ENCODE data around the gene PODXL2.

PODXL2 gene

GRCh38 chr3:127669541-127670228 lies 40.7 kb downstream of the PODXL2 start:
- no peaks in the 10 kb centered on the region for H3K9me3 ChIP-seq (ENCODE audit: severe bottlenecking)
- H3K27ac ChIP-seq (ENCODE audit: poor library complexity, severe bottlenecking) = no peak overlapping the region
- no peak overlapping the region for H3K4me3 ChIP-seq (ENCODE audit: severe bottlenecking)
- H3K4me1 ChIP-seq (ENCODE audit: insufficient read depth, poor library complexity, severe bottlenecking) = no peaks in the 10 kb centered on the region
- ATAC-seq (ENCODE audit: low read depth) = no peak
- no peaks in the 10 kb centered on the region for H3K36me3 ChIP-seq (ENCODE audit: low read depth)
- no peaks in the 10 kb centered on the region for H3K27me3 ChIP-seq (ENCODE audit: insufficient read depth, poor library complexity, severe bottlenecking)
- DNase-seq (ENCODE audit: low spot score) = no peak
- TF ChIP-seq CTCF (IDR thresholded peaks at IDR 0.05; ENCODE audit: poor library complexity, severe bottlenecking) = no peak

- no peak for ATAC-seq (ENCODE audit: low read depth)
- Histone ChIP-seq H3K9me3 (ENCODE audit: severe bottlenecking) (no peaks in the 10 kb centered on the region), H3K27ac (ENCODE audit: poor library complexity, severe bottlenecking) (no peak overlapping the region), H3K36me3 (ENCODE audit: low read depth) (no peaks in the 10 kb centered on the region), H3K4me1 (ENCODE audit: insufficient read depth, poor library complexity, severe bottlenecking) (no peaks in the 10 kb centered on the region), H3K27me3 (ENCODE audit: insufficient read depth, poor library complexity, severe bottlenecking) (no peaks in the 10 kb centered on the region), H3K4me3 (ENCODE audit: severe bottlenecking) (no peak overlapping the region)
- no peak for DNase-seq (ENCODE audit: low spot score)
- no peak for TF ChIP-seq CTCF (IDR thresholded peaks at IDR 0.05; ENCODE audit: poor library complexity, severe bottlenecking)
Measured at GRCh38 chr3:127670229-127670559, 41.2 kb downstream of the PODXL2 start.

- Histone ChIP-seq H3K9me3 (ENCODE audit: severe bottlenecking) (no peaks in the 10 kb centered on the region), H3K4me1 (ENCODE audit: insufficient read depth, poor library complexity, severe bottlenecking) (no peaks in the 10 kb centered on the region), H3K4me3 (ENCODE audit: severe bottlenecking) (no peak overlapping the region), H3K27me3 (ENCODE audit: insufficient read depth, poor library complexity, severe bottlenecking) (no peaks in the 10 kb centered on the region), H3K27ac (ENCODE audit: poor library complexity, severe bottlenecking) (no peak overlapping the region), H3K36me3 (ENCODE audit: low read depth) (no peaks in the 10 kb centered on the region)
- no peak for TF ChIP-seq CTCF (IDR thresholded peaks at IDR 0.05; ENCODE audit: poor library complexity, severe bottlenecking)
- DNase-seq (ENCODE audit: low spot score) (no peak), ATAC-seq (ENCODE audit: low read depth) (no peak)
Measured at GRCh38 chr3:127670761-127671522, 42.0 kb downstream of the PODXL2 start.

GRCh38 chr3:127671523-127672428 lies 42.8 kb downstream of the PODXL2 start:
- ATAC-seq (ENCODE audit: low read depth) (peak; percentile 6; the same call in 1 of the 3 replicates), DNase-seq (ENCODE audit: low spot score) (no peak)
- peak overlapping the region; percentile 89 for H3K4me3 ChIP-seq (ENCODE audit: severe bottlenecking)
- no peaks in the 10 kb centered on the region for H3K27me3 ChIP-seq (ENCODE audit: insufficient read depth, poor library complexity, severe bottlenecking)
- H3K36me3 ChIP-seq (ENCODE audit: low read depth) = no peaks in the 10 kb centered on the region
- peak overlapping the region; percentile 68 for H3K27ac ChIP-seq (ENCODE audit: poor library complexity, severe bottlenecking)
- TF ChIP-seq CTCF (IDR thresholded peaks at IDR 0.05; ENCODE audit: poor library complexity, severe bottlenecking) = no peak
- H3K4me1 ChIP-seq (ENCODE audit: insufficient read depth, poor library complexity, severe bottlenecking) = no peaks in the 10 kb centered on the region
- no peaks in the 10 kb centered on the region for H3K9me3 ChIP-seq (ENCODE audit: severe bottlenecking)

All from RWPE2 (cell line).